Measurements from ENCODE around the gene FLVCR1. TPM values are rescaled to one million over a fixed set of nuclear protein-coding genes. Genes with fewer than 3 reads are reported as not detected.

FLVCR1 gene
- total RNA-seq, 1 donor from 2014 or later: 6.9 TPM

DNA sequence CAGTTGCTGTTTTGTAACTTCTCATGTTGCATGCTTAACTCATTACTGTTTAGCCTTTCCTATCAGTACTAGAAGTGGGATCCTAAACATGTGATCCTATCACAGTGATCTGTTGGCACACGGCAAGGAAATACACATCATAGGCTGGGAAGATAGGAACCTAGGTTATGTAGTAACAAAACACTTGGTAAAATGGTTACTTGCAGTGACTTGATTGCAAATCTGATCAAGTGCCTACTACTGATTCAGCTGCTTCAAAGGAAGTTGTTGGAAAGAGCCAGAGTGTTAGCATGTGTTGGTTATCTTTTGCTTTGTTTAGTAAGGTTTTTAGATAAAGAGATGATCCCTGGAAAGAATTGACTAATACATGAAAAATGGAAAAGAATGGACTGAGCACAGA, 83.4 kb downstream of the FLVCR1 start:
- no peak overlapping the region for H3K4me3 ChIP-seq (ENCODE audit: low read depth, low read length)
- DNase-seq (ENCODE audit: low read depth): no peak
- TF ChIP-seq, protein P1, sequence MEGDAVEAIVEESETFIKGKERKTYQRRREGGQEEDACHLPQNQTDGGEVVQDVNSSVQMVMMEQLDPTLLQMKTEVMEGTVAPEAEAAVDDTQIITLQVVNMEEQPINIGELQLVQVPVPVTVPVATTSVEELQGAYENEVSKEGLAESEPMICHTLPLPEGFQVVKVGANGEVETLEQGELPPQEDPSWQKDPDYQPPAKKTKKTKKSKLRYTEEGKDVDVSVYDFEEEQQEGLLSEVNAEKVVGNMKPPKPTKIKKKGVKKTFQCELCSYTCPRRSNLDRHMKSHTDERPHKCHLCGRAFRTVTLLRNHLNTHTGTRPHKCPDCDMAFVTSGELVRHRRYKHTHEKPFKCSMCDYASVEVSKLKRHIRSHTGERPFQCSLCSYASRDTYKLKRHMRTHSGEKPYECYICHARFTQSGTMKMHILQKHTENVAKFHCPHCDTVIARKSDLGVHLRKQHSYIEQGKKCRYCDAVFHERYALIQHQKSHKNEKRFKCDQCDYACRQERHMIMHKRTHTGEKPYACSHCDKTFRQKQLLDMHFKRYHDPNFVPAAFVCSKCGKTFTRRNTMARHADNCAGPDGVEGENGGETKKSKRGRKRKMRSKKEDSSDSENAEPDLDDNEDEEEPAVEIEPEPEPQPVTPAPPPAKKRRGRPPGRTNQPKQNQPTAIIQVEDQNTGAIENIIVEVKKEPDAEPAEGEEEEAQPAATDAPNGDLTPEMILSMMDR (conservative IDR thresholded peaks at IDR 0.05; ENCODE audit: low read depth, low read length): no peak

DNA sequence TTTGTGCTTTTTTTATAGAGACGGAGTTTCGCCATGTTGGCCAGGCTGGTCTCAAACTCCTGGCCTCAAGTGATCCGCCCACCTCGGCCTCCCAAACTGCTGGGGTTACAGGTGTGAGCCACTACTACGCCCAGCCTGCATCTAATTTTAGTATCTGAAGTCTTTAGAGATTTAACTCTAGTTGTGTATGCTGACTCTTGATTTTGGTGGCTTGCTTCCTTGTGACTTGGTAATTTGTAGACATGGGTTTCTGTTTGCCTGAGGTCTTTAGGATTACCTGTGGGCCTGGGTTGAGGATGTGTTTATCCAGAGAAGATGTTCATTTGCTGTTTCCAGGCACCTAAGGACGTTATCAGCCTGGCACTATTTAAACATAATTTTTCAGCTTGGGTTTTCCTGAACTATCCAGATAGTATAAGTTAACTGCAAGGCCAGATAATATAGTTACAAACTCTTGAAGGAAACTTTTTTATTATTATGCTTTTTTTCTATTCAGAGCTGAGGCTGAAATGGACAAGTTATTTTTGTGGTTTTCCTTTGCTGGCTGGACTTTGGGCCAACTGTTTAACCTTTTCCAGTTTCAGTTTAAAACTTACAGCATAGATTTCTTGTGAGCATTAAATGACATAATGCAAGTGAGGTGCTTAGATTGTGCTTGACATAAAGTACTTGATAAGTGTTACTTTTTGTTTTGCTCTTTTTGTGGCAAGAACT, 84.8 kb downstream of the FLVCR1 start:
- TF ChIP-seq, protein P1 (conservative IDR thresholded peaks at IDR 0.05; ENCODE audit: low read depth, low read length): no peak
- H3K4me3 ChIP-seq (ENCODE audit: low read depth, low read length): no peak overlapping the region
- no peak for DNase-seq (ENCODE audit: low read depth)

DNA sequence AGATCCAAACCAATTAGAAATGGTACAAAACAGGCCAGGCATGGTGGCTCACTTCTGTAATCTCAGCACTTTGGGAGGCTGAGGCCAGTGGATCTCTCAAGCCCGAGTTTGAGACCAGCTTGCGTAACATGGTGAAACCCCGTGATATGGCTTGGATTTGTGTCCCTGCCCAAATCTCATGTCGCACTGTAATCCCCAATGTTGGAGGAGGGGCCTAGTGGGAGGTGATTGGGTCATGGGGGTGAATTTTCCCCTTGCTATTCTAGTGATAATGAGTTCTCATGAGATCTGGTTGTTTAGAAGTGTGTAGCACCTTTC, 85.3 kb downstream of the FLVCR1 start:
- TF ChIP-seq, protein P1 (conservative IDR thresholded peaks at IDR 0.05; ENCODE audit: low read depth, low read length): no peak

DNA sequence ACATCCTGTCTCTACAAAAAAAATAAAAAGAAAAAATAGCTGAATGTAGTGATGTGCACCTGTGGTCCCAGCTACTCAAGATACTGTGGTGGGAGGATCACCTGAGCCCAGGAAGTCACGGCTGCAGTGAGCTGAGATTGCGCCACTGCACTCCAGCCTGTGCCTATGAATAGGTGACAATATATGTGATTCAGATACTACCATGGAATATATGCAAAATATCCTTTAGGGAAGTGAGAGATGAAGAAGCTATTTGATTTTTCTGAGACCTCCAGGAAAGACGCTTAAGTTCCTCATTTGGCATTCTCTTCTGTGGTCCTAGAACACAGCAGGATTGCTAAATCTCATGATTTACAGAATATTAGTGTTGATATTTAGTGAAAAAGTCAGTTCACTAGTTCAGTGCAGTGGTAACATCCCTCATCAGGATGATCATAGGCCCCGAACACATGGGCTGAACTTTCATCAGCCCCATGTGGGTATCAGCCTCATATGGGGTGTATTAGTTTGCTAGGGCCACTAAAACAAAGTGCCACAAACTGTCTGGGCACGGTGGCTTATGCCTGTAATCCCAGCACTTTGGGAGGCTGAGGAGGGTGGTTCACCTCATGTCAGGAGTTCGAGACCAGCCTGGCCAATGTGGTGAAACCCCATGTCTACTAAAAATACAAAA, 86.3 kb downstream of the FLVCR1 start:
- no peak for DNase-seq (ENCODE audit: low read depth)
- TF ChIP-seq, protein P1 (conservative IDR thresholded peaks at IDR 0.05; ENCODE audit: low read depth, low read length): no peak
- H3K4me3 ChIP-seq (ENCODE audit: low read depth, low read length): no peak overlapping the region

More for the DNA sequence above, 85.3 kb downstream of the FLVCR1 start:
- no peak overlapping the region for H3K4me3 ChIP-seq (ENCODE audit: low read depth, low read length)
- DNase-seq (ENCODE audit: low read depth): no peak

DNA sequence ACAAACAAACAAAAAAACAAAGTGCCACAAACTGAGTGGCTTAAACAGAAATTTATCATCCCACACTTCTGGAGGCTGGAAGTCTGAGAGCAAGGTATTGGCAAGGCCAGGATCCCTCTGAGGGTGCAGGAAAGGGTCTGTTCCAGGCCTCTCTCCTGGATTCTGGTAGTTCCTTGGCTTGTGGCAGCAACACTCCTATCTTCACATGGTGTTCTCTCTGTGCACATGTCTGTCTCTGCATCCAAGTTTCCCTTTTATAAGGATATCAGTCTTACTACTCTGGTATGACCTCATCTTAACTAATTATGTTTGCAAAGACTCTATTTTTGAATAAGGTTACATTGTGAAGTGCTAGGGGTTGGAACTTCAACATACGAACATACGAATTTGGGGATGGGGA, 87.0 kb downstream of the FLVCR1 start:
- H3K4me3 ChIP-seq (ENCODE audit: low read depth, low read length): no peak overlapping the region
- TF ChIP-seq, protein P1 (conservative IDR thresholded peaks at IDR 0.05; ENCODE audit: low read depth, low read length): no peak
- no peak for DNase-seq (ENCODE audit: low read depth)

DNA sequence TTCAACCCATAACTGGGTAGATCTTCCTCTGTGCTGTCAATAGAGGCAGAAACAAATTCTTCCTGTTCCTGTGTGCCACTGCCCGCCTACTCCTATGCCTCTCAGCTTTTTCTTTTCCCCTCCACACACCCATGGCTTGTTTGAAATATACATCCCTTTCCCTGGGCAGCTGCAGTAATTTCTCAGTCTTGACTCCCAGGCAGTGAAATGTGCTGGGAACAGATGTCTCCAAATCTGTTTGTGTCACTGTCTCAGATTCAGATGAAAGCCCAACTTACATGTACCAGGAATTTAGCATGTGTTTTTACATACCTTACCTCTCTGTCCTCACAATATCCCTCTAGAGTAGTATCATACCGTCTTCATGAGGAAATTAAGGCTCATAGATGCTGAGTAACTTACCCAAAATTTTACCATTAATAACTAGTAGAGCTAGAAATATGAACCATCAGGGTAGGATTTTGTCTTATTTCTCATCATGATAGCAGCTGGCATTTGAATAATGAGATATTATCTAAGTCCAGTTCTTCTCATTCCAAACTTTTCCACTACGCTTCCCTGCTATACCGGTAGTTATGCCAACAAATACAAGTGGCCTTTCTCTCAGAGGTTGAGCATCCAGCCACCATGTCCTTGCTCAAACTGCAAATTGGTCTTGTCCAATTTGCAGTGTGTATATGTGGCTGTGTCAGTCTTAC, 87.5 kb downstream of the FLVCR1 start:
- no peak overlapping the region for H3K4me3 ChIP-seq (ENCODE audit: low read depth, low read length)
- no peak for DNase-seq (ENCODE audit: low read depth)
- TF ChIP-seq, protein P1 (conservative IDR thresholded peaks at IDR 0.05; ENCODE audit: low read depth, low read length): no peak
